ENCODE results near the gene TMEM106C. TPM values are rescaled to one million over a fixed set of nuclear protein-coding genes. Genes with fewer than 3 reads are reported as not detected.

TMEM106C gene
- total and polyA plus RNA-seq, 10 of the 15 experiments (the other 5 are each of a cell fraction or from before 2014, with no cell fraction given) = 90.2 to 280 (median 161) TPM

DNA sequence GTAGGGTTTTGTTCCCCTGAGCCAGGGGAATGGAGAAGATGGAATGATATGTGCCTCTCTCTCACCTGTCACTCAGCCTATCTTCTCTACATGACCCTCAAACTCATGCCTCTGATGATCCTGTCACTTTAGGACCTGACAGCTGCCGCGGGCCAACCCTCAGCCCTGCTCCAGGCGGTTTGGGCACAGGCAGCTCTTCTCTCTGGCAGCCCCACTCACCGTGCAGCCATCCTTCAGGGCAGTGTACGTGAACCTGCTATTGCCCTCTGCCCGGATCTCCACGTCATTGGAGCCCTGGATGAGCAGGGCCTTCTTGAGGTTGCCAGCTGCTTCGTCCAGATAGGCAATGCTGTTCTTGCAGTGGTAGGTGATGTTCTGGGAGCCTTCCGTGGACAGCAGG, 10.5 kb downstream of the TMEM106C start (continued):
- no peak for TF ChIP-seq SUZ12 (IDR thresholded peaks at IDR 0.05; ENCODE audit: unreplicated experiment)
- TF ChIP-seq, protein P1, sequence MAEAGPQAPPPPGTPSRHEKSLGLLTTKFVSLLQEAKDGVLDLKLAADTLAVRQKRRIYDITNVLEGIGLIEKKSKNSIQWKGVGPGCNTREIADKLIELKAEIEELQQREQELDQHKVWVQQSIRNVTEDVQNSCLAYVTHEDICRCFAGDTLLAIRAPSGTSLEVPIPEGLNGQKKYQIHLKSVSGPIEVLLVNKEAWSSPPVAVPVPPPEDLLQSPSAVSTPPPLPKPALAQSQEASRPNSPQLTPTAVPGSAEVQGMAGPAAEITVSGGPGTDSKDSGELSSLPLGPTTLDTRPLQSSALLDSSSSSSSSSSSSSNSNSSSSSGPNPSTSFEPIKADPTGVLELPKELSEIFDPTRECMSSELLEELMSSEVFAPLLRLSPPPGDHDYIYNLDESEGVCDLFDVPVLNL (IDR thresholded peaks at IDR 0.05; ENCODE audit: low read depth, low read length) = no peak

DNA sequence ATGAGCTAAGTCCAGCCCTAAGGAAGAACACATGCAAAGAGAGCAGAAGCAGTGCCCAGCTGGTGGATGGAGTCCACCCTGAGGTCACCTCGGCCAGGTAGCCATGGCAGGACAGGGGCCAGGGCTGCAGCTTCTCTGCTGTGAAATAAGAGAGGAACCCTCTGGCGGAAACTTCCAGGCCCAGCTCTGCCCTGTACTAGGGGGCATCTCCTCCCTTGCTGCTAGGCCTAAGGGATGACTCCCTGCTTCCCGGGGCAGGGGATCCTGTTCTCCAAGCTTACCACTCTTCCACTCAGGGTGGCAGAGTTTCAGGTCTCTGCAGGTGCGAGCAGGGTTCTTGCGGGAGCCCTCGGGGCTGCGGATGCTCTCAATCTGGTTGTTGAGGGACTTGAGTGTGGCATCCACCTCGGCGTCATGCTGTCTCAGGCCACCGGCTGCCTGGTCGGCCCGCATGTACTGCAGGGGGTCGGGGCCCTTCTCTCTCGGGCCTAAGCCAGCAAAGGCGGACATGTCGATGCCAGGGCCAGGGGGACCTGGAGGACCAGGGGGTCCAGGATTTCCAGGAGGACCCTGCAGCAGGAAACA, 11.7 kb downstream of the TMEM106C start:
- WGBS (ENCODE audit: insufficient coverage, insufficient replicate concordance, low lambda C conversion rate, missing lambda C conversion rate) = 73% methylated on average over 16 of the region's 16 CpGs
- TF ChIP-seq SIX5 (IDR thresholded peaks at IDR 0.05; ENCODE audit: low read depth, low read length, severe bottlenecking) = no peak
- no peak for TF ChIP-seq SMAD5 (IDR thresholded peaks at IDR 0.05; ENCODE audit: low read depth)
- no peak for TF ChIP-seq NFXL1 (IDR thresholded peaks at IDR 0.05; ENCODE audit: borderline replicate concordance)
- no peak for TF ChIP-seq SUZ12 (IDR thresholded peaks at IDR 0.05; ENCODE audit: unreplicated experiment)
- no peak for TF ChIP-seq NFIC (IDR thresholded peaks at IDR 0.05; ENCODE audit: low read depth, low read length)
- TF ChIP-seq ETV6 (conservative IDR thresholded peaks at IDR 0.05 in 1 of 2, IDR thresholded peaks at IDR 0.05 in 1 of 2; ENCODE audit: borderline replicate concordance in 1 of 2, low read depth in 1 of 2) = no peak
- TF ChIP-seq RAD21 (IDR thresholded peaks at IDR 0.05; ENCODE audit: insufficient read depth, low read depth, low read length) = no peak
- TF ChIP-seq, protein P2, sequence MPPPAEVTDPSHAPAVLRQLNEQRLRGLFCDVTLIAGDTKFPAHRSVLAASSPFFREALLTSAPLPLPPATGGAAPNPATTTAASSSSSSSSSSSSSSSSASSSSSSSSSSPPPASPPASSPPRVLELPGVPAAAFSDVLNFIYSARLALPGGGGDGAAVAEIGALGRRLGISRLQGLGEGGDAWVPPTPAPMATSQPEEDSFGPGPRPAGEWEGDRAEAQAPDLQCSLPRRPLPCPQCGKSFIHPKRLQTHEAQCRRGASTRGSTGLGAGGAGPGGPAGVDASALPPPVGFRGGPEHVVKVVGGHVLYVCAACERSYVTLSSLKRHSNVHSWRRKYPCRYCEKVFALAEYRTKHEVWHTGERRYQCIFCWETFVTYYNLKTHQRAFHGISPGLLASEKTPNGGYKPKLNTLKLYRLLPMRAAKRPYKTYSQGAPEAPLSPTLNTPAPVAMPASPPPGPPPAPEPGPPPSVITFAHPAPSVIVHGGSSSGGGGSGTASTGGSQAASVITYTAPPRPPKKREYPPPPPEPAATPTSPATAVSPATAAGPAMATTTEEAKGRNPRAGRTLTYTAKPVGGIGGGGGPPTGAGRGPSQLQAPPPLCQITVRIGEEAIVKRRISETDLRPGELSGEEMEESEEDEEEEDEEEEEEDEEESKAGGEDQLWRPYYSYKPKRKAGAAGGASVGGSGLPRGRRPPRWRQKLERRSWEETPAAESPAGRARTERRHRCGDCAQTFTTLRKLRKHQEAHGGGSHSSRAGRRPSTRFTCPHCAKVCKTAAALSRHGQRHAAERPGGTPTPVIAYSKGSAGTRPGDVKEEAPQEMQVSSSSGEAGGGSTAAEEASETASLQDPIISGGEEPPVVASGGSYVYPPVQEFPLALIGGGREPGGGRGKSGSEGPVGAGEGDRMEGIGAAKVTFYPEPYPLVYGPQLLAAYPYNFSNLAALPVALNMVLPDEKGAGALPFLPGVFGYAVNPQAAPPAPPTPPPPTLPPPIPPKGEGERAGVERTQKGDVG (CRISPR knock-in tag; IDR thresholded peaks at IDR 0.05) = no peak
- no peak for TF ChIP-seq ZSCAN29 (IDR thresholded peaks at IDR 0.05)
- no peak for TF ChIP-seq ESRRA (IDR thresholded peaks at IDR 0.05; ENCODE audit: low read length)
- no peak for TF ChIP-seq RAD51 (IDR thresholded peaks at IDR 0.05)
- TF ChIP-seq, protein P3, sequence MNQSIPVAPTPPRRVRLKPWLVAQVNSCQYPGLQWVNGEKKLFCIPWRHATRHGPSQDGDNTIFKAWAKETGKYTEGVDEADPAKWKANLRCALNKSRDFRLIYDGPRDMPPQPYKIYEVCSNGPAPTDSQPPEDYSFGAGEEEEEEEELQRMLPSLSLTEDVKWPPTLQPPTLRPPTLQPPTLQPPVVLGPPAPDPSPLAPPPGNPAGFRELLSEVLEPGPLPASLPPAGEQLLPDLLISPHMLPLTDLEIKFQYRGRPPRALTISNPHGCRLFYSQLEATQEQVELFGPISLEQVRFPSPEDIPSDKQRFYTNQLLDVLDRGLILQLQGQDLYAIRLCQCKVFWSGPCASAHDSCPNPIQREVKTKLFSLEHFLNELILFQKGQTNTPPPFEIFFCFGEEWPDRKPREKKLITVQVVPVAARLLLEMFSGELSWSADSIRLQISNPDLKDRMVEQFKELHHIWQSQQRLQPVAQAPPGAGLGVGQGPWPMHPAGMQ (IDR thresholded peaks at IDR 0.05; ENCODE audit: borderline replicate concordance) = no peak
- TF ChIP-seq HCFC1 (IDR thresholded peaks at IDR 0.05; ENCODE audit: low read length) = no peak
- no peak for TF ChIP-seq TCF3 (IDR thresholded peaks at IDR 0.05; ENCODE audit: borderline replicate concordance, insufficient read depth, low read depth, low read length)
- TF ChIP-seq, protein P4, sequence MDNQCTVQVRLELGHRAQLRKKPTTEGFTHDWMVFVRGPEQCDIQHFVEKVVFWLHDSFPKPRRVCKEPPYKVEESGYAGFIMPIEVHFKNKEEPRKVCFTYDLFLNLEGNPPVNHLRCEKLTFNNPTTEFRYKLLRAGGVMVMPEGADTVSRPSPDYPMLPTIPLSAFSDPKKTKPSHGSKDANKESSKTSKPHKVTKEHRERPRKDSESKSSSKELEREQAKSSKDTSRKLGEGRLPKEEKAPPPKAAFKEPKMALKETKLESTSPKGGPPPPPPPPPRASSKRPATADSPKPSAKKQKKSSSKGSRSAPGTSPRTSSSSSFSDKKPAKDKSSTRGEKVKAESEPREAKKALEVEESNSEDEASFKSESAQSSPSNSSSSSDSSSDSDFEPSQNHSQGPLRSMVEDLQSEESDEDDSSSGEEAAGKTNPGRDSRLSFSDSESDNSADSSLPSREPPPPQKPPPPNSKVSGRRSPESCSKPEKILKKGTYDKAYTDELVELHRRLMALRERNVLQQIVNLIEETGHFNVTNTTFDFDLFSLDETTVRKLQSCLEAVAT (IDR thresholded peaks at IDR 0.05) = no peak

More for the DNA sequence above, 11.7 kb downstream of the TMEM106C start:
- Histone ChIP-seq H3K9ac (ENCODE audit: control insufficient read depth, insufficient read depth, low read length) (no peak overlapping the region), H3K4me1 (ENCODE audit: control insufficient read depth, insufficient read depth, low read length) (no peaks in the 10 kb centered on the region), H3K4me2 (ENCODE audit: control insufficient read depth, insufficient read depth) (no peak overlapping the region), H3K27ac (ENCODE audit: control insufficient read depth, insufficient read depth) (no peak overlapping the region), H2AFZ (ENCODE audit: control insufficient read depth, low read depth, low read length) (no peak overlapping the region), H3K27me3 (replicated peaks in 1 of 2; ENCODE audit: control insufficient read depth in 2 of 2, insufficient read depth in 2 of 2, low read length in 1 of 2) (no peaks in the 10 kb centered on the region; a peak in 2 of 4 replicates), H4K20me1 (ENCODE audit: control insufficient read depth, insufficient read depth) (no peaks in the 10 kb centered on the region; the same call in 1 of the 2 replicates), H3K4me3 (no peak overlapping the region), H3K36me3 (ENCODE audit: control insufficient read depth in 2 of 2, insufficient read depth in 2 of 2, low read length in 1 of 2) (no peaks in the 10 kb centered on the region), H3K79me2 (ENCODE audit: control insufficient read depth, insufficient read depth, low read length) (no peaks in the 10 kb centered on the region), H3K9me3 (replicated peaks; ENCODE audit: control insufficient read depth, insufficient read depth, low read length) (no peaks in the 10 kb centered on the region)
- no TSS peak for BruUV-seq (replicated peaks)
- ChIA-PET CTCF (no interaction called here), RAD21 (ENCODE audit: unreplicated experiment) (no interaction called here), POLR2A (no interaction called here), SMC1A (ENCODE audit: uncharacterized antibody, unreplicated experiment) (no interaction called here)
- in situ Hi-C loops (cut with MboI) (no loop called here), intact Hi-C loops (cut with micrococcal nuclease; ENCODE audit: unreplicated experiment) (no loop called here)
- ATAC-seq (no peak), DNase-seq (ENCODE audit: low read depth, low spot score) (no peak), FAIRE-seq (no peak)

Measured in GM12878 (cell line).